RPMI8226 (cell line): ENCODE results near the gene CNIH4.
"Not testable (repeated sequence)": the region's sequence is repeated elsewhere in the genome, so short reads cannot be mapped to it uniquely, and the experiment has no call there.

Experiments used
- DNase-seq: peaks from one replicate; pipeline ENCODE4 v3.0.0-alpha.2; 2015

Gene CNIH4

DNA sequence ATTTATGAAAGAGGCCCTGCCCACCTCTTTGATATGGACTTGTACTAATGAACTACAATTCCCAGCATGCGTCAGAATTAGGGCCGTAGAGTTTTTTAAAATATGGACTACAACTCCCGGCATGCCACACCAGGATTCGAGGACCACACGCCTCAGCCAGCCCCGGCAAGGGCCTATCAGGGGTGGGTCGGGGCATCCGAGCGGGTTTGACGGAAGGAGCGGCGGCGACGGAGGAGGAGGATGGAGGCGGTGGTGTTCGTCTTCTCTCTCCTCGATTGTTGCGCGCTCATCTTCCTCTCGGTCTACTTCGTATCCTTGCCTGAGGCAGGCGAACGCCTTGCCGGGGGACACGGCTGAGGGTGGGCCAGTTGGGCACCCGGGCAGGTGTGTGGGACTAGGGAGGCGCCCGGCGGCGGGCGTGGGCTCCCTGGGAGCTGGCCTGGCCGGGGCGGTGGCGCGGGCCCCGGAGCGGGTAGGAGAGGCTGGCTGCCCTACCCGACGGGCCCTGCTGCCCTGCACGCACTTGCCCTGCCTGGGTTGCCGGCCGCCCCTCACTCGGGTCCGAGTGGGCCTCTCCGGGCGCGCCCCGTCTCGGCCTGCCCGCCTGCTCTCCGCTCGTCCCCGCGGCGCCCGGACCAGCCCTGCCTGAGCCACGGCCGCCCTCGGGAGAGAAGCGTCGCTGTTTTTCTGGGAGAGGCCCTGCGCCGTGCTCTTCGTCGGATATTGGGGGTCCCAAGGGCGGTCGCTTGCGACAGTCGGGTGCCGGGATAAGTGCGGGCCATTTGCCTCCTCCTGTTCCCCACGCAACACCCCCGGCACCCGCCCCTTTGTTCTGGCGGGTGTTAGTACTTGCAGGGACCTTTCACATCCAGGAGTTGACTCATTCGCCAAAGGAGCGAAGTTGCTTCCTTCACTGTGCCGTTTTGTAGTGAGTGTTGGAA, at the start of gene CNIH4:
Gene CNIH4, plus strand, starts transcription at position 195 of the 941 bp plus-strand sequence. Its CDS starts 46 bp downstream, at position 241.
- peak; percentile 96 for DNase-seq

DNA sequence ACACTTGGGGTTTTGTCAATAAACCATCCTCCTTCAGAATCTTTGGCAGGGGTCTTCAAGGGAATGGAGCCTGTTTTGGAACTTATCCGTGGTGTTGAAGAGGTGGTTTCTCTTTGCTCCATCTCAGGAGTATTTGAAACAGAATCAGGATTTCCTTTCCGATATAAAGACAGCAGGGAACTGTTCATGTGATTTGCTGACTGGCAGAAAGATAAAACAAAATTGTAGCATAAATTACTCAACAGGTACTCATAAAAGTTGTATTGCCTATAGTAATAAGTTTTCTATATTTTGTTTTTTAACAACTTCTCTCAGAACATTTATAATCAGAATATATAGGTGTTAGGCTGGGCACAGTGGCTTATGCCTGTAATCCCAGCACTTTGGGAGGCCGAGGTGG, 48.6 kb upstream of the CNIH4 start:
- no peak for DNase-seq

DNA sequence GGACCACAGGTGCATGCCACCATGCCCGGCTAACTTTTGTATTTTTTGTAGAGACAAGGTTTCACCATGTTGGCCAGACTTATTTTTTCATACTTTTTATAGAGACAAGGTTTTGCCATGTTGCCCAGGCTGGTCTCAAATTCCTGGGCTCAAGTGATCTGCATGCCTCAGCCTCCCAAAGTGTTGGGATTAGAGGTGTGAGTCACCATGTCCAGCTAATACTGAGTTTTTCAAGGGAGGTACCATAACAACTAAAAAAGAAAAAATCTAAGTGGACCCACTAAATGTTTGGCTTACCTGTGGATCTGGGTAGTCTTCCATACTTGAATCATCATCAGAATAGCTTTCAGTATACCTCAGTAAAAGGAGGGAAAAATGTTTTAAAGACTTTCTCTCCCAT, 45.2 kb upstream of the CNIH4 start:
- DNase-seq = not testable (repeated sequence)

DNA sequence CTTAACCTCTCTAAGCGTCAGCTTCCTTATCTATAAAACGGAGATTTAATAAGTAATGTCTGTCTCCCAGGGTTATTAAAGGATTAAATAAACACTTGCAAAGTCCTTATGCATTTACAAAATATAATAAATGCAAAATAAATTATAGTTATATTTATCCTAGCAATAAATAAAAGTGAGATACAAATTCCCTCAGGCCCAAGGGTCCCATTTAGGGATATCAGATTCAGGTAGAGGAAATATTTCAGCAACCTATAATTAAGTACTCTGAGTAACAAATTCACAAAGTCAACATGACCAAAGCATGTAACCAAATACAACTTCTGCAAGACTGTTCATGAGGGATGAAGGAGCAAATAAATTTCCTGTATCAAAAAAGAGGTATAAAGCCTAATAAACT, 44.7 kb upstream of the CNIH4 start:
- DNase-seq = no peak

DNA sequence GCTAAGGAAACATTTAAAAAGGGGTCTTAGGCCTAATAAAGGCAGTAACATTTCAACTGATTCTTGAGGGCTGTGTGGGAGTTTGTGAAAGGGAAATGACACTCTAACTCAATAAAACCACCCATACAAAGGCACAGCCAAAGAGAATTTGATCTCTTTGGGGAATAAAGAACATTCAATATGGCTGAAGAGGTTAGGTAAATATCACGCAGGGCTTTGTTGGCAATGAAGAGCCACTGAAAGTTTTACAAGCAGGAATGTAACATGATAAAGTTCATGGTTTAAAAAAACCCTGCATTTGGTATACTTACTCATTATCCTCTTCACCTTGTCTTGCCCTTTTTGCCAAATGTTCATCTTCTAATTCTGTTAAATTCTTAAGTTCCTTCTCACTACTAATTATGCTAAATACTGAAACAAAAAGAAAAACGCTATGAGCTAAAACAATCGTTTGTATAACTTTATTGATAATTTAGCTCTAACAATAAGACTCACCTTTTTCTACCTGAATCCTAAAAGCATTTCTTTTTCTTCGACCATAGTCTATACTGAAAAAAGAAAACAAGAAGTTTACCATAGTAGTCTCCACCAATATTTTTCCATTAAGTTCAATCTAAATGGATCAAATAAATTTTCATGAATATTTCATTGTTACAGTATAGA, 39.2 kb upstream of the CNIH4 start:
- no peak for DNase-seq

DNA sequence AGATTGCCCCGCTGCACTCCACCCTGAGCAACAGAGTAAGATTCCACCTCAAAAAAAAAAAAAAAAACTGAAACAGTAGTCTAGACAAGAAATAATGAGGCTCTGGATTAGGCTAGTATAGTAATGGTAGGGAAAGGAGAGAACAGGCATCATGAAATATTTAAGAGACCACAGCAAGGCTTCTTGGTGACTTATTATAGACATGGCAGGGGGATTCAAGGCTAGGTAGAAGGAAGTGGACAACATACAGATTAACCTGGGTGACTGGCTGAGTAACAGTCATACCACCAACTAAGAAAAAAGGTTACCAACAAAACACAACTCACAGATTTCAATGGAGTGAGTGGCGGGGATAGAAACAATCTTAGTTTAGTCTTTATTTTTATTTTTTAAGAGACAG, 35.0 kb upstream of the CNIH4 start:
- no peak for DNase-seq

DNA sequence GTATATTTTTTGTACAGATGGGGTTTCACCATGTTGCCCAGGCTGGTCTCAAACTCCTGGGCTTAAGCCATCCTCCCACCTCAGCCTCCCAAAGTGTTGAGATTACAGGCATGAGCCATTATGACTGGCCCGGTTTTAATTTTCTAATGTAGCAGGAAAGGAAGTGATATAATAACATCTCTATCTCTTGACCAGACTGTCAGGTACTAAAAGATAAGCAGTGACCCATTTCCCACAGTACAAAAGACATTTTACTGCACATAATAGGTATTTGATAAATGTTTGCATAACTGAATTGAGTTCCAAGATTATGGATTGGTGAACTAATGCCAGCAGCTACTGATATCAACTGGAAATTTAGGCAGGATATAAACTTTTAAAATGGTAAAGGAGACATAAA, 30.7 kb upstream of the CNIH4 start:
- DNase-seq = no peak

DNA sequence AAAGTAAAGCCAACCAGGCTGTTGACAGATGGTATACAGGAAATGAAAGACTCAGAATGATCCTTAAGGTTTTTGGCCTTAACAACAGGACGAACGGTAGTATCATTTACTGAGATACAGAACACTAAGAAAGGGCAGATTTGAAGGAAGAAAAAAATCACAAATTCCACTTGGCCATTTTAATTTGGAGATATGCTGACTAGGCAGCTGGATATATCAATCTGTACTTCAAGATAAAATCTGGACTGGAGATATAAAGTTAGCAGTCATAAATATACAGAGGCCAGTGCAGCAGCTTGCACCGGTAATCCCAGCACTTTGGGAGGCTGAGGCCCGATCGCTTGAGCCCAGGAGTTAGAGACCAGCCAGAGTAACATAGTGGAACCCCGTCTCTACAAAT, 28.0 kb upstream of the CNIH4 start:
- no peak for DNase-seq

DNA sequence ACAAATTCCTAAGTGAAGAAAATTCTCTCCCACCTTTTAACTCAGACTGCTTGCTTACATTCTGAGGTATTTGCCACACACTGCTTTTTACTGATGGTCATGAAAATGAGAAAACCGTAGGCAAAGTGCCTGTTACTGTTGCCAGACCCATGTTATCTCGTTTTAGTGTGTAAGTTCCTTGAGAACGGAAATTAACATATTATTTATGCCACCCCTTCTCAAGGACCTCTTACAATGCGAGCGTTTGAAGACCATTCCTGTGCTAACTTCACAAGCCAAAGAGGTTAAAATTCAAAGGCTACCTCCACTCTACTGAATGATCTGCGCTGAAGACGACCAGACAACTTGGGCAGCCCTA, 27.2 kb upstream of the CNIH4 start:
- DNase-seq = no peak

DNA sequence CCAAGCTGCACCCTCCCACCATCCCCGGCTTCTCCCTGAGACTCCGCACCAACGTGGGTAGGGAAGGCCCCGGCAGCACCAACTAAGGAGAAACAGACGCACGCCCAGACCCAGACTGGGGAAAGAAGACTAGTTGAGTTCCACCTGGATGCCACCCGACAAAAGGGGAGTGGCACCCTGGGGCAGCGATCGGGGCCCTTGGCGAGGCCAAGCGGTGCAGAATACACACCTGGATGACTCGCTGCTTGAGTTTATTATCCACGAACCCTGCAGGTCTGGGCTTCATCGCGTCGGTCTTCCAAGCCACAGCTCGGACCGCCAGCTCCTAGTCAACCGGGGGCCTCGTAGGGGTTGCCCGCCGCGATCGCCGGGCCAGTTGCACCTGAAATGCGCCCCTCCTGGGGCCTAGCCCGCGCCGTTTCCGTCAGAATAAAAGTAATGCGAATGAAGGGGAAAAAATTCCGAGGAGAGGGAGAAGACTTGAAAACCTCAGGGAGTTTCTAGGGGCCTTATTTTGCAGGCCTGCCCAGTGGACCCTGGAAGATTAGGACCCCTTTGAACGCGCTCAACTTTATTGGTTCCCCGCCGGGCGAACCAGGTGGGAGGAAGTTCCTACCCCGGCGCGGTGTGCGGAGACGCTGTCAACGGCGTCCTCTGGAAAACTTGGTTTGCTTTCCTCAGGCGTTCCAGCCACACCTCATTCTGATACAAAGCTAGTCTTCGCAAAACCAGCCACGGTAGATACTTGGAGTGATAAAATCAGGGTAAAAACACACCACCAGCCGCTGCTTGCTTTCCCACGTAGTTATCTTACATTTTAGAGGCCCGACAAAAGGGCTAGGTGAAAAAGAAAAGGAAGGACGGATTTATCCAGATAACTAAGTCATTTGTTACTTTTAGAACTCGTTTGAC, 26.6 kb upstream of the CNIH4 start, which contains the start of gene NVL:
Gene NVL, minus strand, starts transcription at position 331 of the 912 bp plus-strand sequence. Its CDS starts 45 bp downstream, at position 286.
- peak; percentile 97 for DNase-seq

DNA sequence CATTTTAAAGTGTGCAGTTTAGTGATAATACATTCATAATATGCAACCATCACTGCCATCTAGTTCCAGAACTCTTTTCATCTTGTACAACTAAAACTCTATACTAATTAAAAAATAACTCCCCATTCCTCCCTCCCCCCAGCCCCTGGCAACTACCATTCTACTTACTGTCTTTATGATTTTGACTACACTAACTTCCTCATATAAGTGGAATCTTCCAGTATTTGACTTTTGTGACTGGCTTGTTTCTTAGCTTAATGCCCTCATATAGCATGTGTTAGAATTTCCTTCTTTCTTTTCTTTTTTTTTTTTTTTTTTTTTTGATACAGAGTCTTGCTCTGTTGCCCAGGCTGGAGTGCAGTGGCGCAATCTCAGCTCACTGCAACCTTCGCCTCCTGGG, 25.4 kb upstream of the CNIH4 start:
- DNase-seq = no peak

DNA sequence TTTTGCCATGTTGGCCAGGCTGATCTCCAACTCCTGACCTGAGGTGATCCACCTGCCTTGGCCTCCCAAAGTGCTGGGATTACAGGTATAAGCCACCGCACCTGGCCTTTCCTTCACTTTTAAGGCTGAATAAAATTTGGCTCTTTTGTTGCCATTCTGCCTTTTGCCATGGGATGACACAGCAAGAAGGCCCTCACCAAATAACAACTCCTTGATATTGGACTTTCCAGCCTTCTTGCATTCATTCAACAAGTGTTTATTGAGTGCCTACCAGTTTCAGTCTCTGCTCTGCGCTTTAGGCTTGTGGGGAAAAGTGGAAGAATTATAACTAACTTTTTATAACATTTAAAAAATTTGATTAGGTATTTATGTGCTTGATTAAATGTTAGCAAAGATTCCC, 24.9 kb upstream of the CNIH4 start:
- no peak for DNase-seq

DNA sequence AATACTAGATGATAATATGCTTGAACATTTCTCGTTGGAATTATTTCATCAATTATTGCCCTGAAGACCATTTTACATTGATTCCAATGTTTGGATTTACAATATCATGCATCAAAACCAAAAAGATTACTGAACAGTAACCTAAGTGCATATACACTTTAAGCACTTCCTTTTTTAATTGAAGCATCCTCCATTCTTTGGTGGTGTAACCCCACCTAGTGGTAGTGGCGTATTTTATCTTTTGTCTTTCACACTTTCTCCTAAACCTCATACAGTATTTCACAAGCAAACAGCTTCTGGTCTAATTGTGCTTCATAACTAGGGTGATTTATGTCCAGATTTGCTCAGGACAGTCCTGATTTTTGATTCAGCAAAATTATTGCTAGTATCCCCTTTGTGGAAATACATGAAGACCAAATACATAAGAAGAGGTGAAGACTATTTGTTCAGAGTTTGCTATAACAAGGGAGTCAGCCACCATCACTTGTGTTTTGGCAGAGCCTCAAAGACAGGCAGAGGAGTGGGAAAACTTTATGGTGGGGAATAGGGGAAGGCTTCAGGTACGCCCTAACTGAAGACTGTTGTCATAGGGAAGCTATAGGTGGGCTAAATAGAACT, 23.3 kb upstream of the CNIH4 start:
- peak; percentile 71 for DNase-seq

DNA sequence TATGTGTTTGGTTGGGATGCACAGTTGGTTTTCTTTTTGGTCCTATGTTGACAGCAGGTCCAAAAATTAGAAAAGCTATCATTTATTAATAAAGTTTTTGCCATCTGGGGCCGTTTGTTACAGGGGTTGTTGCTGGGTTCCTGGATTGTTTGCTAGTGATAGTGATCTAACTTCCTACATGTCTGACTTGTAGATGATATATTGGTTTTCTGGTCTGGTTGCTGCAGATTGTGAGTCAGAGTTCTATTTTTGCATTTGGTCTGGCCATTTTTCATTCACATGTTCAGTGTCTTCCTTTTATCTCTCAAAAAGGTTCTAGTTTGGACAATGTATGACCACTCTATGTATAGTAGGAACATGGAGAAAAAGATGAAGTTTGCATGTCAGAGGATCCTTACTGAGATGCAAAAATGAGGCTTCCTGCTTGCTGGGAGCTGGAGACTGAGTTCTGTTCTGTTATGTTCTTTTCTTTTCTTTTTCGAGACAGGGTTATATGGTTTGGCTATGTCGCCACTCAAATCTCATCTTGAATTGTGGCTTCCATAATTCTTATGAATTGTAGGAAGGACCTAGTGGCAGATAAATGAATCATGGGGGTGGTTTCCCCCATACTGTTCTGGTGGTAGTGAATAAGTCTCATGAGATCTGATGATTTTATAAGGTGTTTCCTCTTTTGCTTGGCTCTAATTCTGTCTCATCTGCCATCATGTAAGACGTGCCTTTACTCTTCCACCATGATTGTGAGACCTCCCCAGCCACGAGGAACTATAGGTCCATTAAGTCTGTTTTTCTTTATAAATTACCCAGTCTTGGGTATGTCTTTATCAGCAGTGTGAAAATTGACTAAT, 22.5 kb upstream of the CNIH4 start:
- DNase-seq = no peak

DNA sequence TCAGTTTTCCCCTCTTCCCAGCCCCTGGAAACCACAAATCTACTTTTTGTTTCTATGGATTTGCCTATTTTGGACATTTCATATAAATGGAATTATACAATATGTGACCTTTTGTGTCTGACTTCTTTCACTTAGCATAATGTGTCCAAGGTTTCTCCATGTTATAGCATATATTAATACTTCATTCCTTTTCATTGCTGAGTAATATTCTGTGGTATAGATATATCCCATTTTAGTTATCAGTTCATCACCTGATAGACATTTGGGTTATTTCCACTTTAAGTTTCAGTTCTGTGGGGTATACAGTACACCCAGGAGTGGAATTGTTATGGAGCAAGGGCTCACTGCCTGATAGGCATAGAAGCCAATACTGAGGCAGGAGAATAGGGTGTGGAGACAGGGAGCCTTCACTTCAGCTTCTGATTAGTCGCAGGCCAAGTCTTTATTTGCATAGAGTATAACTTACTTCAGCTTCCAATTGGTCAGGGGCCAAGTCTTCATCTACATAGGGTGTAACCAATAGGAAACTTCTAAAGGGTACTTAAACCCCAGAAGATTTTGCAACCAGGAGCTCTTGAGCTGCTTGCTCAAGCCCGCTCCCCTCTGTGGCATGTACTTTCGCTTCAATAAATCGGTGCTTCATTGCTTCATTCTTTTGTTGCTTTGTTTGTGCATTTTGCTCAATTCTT, 18.4 kb upstream of the CNIH4 start:
- no peak for DNase-seq

DNA sequence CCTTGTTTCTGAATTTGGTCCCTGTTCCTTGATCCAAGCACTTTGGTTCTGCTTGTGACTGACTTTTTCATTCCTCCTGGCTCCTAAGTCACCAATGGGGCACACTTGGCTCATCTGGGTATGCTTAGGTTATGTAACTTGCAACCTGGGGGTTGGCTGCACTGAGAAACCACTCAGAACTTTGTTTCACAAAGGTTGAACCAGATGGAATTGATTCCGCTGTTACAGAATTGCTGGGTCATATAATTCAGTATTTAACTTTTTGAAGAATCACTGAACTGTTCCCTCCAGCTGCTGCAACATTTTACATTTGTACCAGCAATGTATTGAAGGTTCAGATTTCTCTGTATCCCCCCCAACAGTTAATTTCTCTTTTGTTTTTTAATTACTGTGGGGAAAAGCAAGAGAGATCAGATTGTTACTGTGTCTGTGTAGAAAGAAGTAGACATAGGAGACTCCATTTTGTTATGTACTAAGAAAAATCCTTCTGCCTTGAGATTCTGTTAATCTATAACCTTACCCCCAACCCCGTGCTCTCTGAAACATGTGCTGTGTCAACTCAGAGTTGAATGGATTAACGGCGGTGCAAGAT, 17.1 kb upstream of the CNIH4 start:
- no peak for DNase-seq

DNA sequence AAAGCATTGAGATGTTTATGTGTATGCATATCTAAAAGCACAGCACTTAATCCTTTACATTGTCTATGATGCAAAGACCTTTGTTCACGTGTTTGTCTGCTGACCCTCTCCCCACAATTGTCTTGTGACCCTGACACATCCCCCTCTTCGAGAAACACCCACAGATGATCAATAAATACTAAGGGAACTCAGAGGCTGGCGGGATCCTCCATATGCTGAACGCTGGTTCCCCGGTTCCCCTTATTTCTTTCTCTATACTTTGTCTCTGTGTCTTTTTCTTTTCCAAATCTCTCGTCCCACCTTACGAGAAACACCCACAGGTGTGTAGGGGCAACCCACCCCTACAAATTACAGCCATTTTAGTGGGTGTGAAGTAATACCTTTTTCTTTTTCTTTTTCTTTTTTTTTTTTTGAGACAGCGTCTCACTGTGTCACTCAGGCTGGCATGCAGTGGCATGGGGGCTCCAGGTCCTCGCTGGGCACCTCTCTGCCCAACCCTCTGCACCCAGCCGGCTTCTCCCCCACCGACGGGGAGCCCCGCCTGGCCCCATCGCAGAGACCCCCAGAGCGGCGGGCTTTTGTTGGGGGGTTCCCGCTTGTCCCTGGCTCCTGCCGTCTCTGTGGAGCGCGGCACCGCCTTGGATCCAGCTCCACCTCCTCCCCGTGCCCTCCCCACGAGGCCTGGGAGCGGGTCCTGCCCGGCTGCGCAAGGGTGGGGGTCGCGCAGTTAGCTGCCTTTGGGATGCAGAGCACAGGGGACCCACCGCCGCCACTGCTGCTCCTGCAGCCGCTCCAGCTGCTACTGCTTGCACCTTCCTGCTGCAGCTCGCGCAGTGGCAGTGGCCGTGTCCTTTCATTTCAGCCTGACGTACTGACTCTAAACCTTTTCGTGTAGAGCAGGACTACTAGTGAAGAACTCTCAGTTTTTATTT, 16.0 kb upstream of the CNIH4 start:
- peak; percentile 46 for DNase-seq

DNA sequence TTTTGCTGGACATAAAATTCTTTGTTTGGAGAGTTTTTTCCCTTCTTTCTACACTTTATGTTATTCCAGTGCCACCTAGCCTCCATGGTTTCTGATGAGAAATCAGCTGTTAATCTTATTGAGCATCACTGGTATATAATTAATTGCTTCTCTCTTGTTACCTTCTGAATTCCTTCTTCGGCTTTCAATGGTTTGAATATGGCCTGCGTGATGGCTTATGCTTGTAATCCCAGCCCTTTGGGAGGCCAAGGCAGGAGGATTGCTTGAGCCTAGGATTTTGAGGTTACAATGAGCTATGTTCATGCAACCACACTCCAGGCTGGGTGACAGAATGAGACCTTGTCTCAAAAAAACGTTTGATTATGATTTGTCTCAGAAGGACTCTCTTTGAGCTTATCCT, 13.0 kb upstream of the CNIH4 start:
- no peak for DNase-seq

DNA sequence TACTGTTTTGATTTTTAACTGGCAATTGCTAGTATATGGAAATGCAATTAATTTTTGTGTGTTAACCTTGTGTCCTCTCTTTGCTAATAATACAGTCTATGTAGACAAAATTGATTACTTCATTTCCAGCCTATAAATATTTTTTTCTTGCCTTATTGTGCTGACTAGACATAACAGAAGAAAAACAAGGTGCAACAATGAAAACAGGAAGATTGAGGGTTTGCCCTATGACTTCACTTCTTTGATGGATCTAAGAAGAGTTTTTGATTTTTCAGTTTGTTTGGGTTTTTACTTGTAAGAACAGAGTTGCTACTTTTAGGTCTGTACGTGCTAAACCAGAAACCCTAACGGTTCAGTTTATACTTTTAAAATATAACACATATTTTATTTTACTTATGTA, 8.5 kb upstream of the CNIH4 start:
- no peak for DNase-seq

DNA sequence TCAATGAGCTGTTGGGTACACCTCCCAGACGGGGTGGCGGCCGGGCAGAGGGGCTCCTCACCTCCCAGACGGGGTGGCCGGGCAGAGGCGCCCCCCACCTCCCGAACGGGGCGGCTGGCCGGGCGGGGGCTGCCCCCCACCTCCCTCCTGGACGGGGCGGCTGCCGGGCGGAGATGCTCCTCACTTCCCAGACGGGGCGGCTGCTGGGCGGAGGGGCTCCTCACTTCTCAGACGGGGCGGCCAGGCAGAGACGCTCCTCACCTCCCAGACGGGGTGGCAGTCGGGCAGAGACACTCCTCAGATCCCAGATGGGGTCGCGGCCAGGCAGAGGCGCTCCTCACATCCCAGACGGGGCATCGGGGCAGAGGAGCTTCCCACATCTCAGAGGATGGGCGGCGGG, 7.0 kb upstream of the CNIH4 start:
- DNase-seq = not testable (repeated sequence)
